ENCODE data around the gene CLCN5. TPM values are rescaled to one million over a fixed set of nuclear protein-coding genes. Genes with fewer than 3 reads are reported as not detected.

Gene CLCN5
- total and polyA plus RNA-seq, 3 donors from 2014 or later, result 6.8 to 22.1 (median 20.5) TPM

DNA sequence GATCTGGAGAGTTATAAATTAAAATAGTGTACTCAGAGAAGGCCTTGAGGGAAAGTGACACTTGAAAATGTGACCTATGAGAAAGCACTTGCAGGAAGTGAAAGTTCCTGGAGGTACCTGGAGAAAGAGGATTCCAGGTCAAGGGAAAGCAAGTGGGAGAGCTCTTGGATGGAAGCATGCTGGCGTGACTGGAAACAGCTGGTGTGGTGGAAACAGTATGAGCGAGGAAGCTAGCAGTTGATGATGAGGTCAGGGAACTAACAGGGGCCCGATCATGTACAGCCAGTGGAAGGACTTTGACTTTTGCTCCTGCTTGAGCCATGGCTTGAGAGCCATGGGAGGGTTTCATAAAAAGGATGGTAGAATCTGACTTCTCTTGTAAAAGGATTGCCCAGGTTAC, 9.5 kb upstream of the CLCN5 start:
- 77 to 87% methylated on average over 3 of the region's 3 CpGs for WGBS, 2 donors
- TF ChIP-seq, protein P1, sequence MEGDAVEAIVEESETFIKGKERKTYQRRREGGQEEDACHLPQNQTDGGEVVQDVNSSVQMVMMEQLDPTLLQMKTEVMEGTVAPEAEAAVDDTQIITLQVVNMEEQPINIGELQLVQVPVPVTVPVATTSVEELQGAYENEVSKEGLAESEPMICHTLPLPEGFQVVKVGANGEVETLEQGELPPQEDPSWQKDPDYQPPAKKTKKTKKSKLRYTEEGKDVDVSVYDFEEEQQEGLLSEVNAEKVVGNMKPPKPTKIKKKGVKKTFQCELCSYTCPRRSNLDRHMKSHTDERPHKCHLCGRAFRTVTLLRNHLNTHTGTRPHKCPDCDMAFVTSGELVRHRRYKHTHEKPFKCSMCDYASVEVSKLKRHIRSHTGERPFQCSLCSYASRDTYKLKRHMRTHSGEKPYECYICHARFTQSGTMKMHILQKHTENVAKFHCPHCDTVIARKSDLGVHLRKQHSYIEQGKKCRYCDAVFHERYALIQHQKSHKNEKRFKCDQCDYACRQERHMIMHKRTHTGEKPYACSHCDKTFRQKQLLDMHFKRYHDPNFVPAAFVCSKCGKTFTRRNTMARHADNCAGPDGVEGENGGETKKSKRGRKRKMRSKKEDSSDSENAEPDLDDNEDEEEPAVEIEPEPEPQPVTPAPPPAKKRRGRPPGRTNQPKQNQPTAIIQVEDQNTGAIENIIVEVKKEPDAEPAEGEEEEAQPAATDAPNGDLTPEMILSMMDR (IDR thresholded peaks at IDR 0.05), result no peak
- no peak for TF ChIP-seq POLR2A (IDR thresholded peaks at IDR 0.05)
- intact Hi-C loops (cut with DNase I; ENCODE audit: low total_unique reads), result no loop called here
- Histone ChIP-seq H3K27me3 (no peaks in the 10 kb centered on the region), H3K4me3 (no peak overlapping the region), H3K36me3 (ENCODE audit: low read depth, missing control alignments) (no peaks in the 10 kb centered on the region), H3K4me1 (no peaks in the 10 kb centered on the region), H3K27ac (no peak overlapping the region), H3K9me3 (no peaks in the 10 kb centered on the region)
- no peak for DNase-seq

DNA sequence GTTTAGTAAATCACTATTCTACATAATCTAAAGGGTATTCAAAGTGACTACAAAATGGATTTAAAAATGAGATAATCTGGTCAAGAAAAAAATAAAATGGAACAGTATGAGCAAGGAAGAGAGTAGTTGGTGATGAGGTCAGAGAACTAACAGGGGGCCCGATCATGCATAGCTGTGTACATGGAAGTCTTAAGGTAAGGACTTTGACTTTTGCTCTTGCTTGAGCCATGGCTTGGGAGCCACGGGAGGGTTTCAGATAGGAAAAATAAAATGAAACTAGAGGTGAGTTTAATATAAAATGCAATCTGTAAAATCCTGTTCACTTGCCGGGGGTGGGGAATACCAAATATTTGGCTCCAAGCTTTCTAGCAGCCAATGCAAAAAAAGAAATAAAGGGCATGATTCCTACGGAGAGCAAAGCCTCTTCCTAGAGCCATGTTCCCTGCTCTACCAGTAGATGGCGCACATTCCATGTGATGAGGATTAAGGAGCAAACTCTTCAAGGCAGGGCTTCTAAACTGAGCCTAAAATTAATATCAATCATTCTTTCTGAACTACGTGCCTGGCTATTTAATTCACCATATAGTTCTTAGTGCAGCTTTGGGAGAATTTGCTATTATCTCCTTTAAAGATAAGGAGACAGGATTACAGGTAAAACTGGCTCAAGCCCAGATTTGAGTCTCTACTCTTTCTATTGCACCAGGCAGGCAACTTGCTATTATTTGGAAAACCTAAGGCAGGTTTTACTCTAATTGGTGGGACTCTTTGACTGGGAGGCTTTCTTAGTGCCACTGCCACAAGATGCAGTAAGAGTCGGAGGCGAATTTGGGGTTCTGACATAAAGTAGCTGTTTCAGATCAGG, 6.8 kb upstream of the CLCN5 start:
- H3K4me3 ChIP-seq, result no peak overlapping the region
- no peak overlapping the region for H3K27ac ChIP-seq
- DNase-seq, result peak; percentile 54
- no peaks in the 10 kb centered on the region for H3K36me3 ChIP-seq (ENCODE audit: low read depth, missing control alignments)
- peaks cover 5% of the 10 kb centered on the region for H3K4me1 ChIP-seq
- no peaks in the 10 kb centered on the region for H3K9me3 ChIP-seq
- TF ChIP-seq, protein P1 (IDR thresholded peaks at IDR 0.05), result peak in 2 of 3 experiments; percentile 62 to 77
- no peak for TF ChIP-seq POLR2A (IDR thresholded peaks at IDR 0.05)
- WGBS, 2 donors, result 33 to 40% methylated on average over 8 of the region's 8 CpGs
- intact Hi-C loops (cut with DNase I; ENCODE audit: low total_unique reads), result no loop called here
- H3K27me3 ChIP-seq, result no peaks in the 10 kb centered on the region

DNA sequence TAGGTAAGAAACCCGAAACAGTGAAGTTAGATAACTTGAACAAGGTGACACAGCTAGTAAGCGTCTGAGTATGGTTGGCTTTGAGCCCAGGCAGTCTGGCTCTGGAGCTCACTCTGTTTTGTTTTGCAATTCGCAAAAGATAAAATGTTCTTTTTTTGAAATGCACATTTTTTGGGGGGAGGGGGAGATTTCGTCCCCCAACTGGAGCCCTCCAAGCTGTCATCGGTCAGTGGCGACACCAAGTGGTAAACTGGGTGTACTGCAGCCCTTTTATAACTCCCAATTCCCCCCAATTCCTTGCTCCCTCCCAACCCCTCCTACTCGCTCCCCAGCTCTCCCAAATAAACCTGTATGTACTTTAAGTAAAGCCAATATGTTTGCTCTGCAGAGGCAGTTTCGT, 2.8 kb upstream of the CLCN5 start:
- no peak for TF ChIP-seq POLR2A (IDR thresholded peaks at IDR 0.05)
- TF ChIP-seq, protein P1 (IDR thresholded peaks at IDR 0.05), result peak; percentile 42 to 82 (median 62)
- Histone ChIP-seq H3K4me1 (peaks cover 5% of the 10 kb centered on the region), H3K27ac (no peak overlapping the region), H3K36me3 (ENCODE audit: low read depth, missing control alignments) (no peaks in the 10 kb centered on the region), H3K9me3 (no peaks in the 10 kb centered on the region), H3K27me3 (no peaks in the 10 kb centered on the region), H3K4me3 (no peak overlapping the region)
- intact Hi-C loops (cut with DNase I; ENCODE audit: low total_unique reads), result no loop called here
- DNase-seq, result peak; percentile 68
- 11 to 44% methylated on average over 6 to 8 of the region's 8 CpGs for WGBS, 2 donors

DNA sequence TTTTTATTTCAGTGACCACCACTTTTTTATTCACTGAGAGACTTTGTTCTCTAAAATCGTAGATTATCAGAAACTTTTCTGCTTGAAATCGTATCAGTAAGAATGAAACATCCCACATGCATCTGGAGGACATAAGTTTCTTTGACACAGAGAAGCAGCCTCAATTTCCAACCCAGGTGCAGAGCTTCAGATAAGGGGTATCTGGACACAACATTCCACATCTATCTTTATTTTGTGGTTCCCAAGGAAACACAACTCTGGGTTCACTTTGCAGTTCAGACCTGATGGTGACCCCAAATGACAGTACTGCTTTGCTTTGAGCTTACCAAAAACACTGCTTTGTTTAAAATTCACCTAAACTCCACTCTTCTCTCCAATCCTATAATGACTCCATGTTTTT, 1.3 kb upstream of the CLCN5 start:
- Histone ChIP-seq H3K36me3 (ENCODE audit: low read depth, missing control alignments) (no peaks in the 10 kb centered on the region), H3K4me3 (no peak overlapping the region), H3K9me3 (no peaks in the 10 kb centered on the region), H3K27me3 (no peaks in the 10 kb centered on the region), H3K27ac (no peak overlapping the region), H3K4me1 (peaks cover 5% of the 10 kb centered on the region)
- no peak for TF ChIP-seq POLR2A (IDR thresholded peaks at IDR 0.05)
- TF ChIP-seq, protein P1 (IDR thresholded peaks at IDR 0.05), result no peak
- DNase-seq, result no peak
- intact Hi-C loops (cut with DNase I; ENCODE audit: low total_unique reads), result no loop called here
- 21 to 44% methylated on average over 2 of the region's 2 CpGs for WGBS, 2 donors

DNA sequence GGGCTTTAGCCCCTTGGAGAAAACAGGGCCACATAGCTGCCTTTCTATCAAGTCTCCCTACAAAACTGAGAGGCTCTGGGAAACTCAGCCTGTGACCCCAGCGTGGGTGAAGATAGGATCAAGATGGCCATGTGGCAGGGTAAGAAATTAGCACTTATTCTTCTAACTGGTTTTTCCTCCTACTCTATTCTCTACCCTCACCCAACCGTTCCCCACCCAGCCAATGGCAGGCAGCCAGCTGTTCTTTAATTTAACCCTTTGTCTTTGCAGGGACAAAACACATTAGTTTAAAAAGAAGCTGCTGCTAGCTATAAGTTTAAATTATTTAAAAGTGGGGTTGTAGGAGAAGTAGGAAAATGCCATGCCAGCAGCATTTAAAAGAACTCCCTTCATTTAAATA, 2.8 kb downstream of the CLCN5 start:
- no peaks in the 10 kb centered on the region for H3K27me3 ChIP-seq
- DNase-seq, result no peak
- intact Hi-C loops (cut with DNase I; ENCODE audit: low total_unique reads), result no loop called here
- H3K27ac ChIP-seq, result no peak overlapping the region
- TF ChIP-seq POLR2A (IDR thresholded peaks at IDR 0.05), result no peak
- TF ChIP-seq, protein P1 (IDR thresholded peaks at IDR 0.05), result no peak
- H3K36me3 ChIP-seq (ENCODE audit: low read depth, missing control alignments), result no peaks in the 10 kb centered on the region
- no peak overlapping the region for H3K4me3 ChIP-seq
- WGBS, 2 donors, result 30 to 33% methylated on average over 2 of the region's 2 CpGs
- peaks cover 6% of the 10 kb centered on the region for H3K4me1 ChIP-seq
- H3K9me3 ChIP-seq, result no peaks in the 10 kb centered on the region
